Activated CD4-positive, CD25-positive, alpha-beta regulatory T cell treated with anti-CD3 and anti-CD28 coated beads, Interleukin-2, amount 50 U/mL, for 24 hours (primary cell): ENCODE results near the gene CYFIP1.
"Not testable (repeated sequence)": the region's sequence is repeated elsewhere in the genome, so short reads cannot be mapped to it uniquely, and the experiment has no call there.

Experiments used
- ATAC-seq, 2 donors: fragments of 150-1000 bp; cut with Tn5 transposase; one replicate each; pipeline ENCODE4 v1.10.0; 2021; ENCODE audit warnings: mild to moderate bottlenecking in 1 of 2, moderate library complexity in 1 of 2

The CYFIP1 gene

DNA sequence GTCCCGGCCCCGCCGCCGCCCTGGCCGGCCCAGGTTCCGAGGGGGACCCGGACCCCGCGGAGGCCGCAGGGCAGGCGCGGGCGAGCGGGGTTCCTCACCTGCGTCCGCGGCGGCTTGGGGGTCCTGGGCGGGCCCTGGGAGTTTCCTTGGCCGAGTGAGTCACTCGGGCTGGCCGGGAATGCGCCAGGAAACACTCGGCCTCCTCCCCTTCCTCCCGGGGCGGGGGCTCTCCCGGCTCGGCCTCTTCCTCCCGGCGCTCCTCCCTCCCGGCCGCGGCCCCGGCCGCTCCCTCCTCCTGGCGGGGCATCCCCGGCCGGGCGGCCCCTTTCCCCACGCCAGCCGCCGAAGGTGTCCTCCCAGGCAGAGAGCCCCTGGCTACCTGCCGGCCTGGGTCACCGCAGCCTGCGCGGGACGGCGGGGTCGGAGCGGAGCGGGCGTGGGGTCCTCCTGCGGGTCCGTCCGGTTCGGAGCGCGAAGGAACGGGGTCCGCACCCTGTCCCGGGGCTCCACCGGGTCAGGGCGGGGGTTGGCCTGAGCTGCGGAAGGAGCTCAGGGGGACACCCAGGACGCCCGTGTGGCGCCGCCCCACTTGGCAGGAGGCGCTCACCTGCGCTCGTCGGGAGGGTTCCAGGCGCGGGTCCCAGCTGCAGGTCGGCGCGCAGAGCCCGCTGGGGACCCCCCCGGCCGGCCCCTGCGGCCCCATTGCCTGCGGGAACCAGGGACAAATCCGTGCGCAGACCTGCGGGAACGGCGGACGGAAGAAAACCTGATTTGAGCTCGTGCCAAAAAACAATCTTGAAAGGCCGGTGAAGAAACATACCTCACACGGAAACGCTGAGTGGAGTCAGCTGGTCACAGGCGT lies at the start of gene CYFIP1:
Gene CYFIP1 (minus strand): TSS at position 180 of the 862 bp plus-strand sequence. CDS start 33,083 bp downstream, outside the sequence.
- ATAC-seq, result peak in 1 of 2 donors; percentile 55

DNA sequence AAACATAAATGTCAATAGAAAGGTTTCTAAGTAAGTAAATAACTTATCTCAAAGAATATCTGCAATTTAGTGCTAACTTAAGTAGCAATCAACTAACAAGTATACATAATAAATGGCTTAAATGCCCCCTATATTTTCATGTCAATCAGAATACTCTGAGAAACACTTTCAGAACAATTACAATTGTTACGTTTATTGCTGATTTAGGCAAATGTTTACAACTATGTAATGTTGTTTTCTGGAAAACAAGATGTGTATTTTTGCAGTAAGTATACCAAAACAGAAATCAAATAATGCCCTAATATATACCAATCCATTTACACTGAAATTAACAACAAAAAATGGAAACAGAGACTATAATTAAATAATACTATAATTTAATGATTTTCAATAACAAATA lies 46.0 kb upstream of the CYFIP1 start:
- ATAC-seq, result no peak

DNA sequence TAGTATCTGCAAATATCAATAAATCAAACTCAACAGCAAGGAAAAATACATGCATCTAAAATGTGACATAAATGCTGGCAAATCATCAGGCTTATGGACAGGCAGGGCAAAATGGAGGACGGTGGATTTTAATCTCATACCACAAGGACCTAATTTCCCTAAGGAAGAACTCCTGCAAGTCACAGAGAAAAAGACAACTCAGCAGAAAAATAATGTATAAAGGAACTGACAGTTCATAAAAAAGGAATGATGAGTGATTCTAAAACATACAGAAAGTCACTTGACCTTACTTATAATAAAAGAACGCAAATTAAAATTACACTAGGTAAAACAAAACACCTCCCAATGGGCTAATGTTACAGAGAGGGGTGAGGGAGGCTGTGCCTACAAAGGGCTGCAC lies 42.0 kb upstream of the CYFIP1 start:
- ATAC-seq, result no peak

DNA sequence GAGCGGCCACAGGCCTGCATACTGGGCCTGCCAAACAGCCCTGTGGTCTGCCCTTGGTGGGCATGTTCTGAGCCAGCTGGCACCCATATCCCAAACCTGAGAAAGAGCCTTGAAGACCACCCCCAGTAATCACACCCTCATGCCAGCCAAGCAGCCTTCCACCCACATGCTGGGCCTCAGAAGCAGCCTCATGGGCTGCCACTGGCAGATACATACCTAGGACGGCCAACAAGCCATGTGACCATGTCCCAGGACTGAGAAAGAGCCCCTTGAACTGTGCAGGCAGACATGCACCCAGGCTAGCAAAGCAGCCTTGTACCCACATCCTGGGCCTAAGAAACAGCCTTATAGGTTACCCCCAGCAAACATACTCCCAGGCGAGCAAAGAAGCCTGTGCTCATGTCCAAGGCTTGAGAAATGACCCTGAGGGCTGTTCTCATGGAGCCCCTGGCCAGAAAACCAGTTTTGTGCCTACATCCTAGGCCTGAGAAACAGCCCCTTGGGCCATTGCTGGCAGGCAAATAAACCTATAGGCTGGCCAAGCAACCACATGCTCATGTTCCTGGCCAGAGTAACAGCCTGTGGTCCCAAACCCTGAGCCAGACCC lies 34.3 kb upstream of the CYFIP1 start:
- no peak for ATAC-seq

DNA sequence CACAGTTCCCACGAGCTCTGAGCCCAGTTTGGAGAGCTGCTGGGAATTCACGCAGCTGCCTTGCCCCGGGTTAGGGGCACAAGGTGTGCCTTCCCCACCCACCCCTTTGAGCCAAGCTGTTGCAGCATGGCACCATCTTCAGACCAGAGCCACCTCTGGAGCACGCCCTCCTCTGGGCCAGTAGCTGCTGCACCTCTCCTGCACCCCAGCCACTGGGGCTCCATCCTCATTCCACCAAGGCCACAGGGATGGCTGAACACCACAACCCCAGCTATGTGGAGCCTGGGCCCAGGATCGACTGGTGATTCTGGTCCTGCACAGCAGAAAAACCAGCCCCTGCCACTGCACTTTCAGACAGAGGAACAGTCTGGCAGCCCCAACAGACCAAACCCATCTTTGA lies 33.5 kb upstream of the CYFIP1 start:
- ATAC-seq, result no peak

DNA sequence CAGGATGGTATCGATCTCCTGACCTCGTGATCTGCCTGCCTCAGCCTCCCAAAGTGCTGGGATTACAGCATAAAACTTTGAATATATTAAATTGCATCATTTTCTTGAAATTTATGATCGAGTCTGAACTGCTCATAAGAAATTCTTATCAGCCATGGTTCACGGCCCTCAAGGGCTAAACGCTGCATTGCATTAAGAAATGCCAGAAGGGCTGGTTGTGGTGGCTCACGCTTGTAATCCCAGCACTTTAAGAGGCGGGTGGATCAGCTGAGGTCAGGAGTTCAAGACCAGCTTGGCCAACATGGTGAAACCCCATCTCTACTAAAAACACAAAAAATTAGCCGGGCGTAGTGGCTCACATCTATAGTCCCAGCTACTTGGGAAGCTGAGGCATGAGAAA lies 32.4 kb upstream of the CYFIP1 start:
- ATAC-seq, result not testable (repeated sequence)

DNA sequence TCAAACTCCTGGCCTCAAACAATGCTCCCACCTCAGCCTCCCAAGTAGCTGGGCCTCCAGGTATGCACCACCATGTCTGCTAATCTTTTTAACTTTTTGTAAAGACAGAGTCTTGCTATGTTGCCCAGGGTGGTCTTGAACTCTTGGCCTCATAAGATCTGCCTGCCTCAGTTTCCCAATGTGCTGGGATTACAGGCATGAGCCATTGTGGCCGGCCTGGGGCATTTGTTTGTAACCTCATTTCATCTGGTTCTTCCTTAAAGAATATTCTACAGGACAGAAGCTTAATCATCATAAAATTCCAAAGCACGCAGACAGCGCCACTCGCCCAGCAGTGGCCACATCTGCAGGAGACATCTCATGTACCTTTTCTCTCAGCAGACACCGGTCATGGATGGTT lies 23.6 kb upstream of the CYFIP1 start:
- no peak for ATAC-seq

DNA sequence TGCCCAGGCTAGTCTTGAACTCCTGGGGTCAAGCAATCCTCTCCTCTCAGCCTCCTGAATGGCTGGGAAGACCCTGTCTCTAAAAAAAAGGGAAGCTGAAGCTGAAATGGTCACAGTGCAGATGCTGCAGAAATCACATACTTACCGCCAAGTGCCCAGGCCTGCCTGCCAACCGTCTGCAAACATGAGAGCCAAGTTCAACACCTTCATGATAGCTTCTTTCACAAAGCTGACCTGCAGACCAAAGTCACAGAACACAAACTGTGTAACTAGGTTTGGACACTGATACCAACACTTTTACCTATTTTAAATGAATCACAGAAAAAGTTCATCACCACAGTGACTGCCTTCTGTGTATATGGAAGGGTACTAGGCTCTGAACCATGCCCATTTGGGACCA lies 22.8 kb upstream of the CYFIP1 start:
- ATAC-seq, result no peak

DNA sequence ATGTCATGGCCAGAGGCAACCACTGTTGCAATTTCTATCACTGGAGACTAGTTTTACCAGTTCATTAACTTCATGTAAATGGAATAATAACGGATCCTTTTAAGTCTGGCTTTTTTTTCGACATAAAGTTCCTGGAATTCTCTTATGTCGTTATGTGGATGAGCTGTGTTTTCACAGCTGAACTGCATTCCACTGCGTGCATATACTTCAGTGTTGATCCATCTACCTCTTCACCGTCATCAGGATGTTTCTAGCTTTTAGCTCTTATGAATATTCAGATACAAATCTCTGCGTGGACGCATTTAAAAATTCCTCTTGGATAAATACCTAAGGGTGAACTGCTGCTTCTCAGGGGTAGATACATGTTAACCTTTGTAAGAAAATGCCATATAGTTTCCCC lies 15.6 kb upstream of the CYFIP1 start:
- no peak for ATAC-seq

DNA sequence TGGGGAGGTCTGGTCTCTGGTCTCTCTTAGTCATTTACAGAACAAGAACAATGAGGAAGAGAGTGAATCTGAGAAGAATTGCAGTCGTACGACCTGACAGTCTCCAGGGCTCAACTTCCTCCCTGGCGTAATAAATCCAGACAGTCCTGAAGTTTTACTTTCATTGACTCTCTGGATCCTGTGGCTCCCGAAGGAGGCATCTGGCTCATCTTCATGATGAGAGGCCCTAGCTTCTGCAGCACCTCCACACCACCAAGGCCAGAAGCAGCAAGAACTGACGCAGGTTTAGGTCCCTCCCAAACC lies 11.8 kb upstream of the CYFIP1 start:
- no peak for ATAC-seq

DNA sequence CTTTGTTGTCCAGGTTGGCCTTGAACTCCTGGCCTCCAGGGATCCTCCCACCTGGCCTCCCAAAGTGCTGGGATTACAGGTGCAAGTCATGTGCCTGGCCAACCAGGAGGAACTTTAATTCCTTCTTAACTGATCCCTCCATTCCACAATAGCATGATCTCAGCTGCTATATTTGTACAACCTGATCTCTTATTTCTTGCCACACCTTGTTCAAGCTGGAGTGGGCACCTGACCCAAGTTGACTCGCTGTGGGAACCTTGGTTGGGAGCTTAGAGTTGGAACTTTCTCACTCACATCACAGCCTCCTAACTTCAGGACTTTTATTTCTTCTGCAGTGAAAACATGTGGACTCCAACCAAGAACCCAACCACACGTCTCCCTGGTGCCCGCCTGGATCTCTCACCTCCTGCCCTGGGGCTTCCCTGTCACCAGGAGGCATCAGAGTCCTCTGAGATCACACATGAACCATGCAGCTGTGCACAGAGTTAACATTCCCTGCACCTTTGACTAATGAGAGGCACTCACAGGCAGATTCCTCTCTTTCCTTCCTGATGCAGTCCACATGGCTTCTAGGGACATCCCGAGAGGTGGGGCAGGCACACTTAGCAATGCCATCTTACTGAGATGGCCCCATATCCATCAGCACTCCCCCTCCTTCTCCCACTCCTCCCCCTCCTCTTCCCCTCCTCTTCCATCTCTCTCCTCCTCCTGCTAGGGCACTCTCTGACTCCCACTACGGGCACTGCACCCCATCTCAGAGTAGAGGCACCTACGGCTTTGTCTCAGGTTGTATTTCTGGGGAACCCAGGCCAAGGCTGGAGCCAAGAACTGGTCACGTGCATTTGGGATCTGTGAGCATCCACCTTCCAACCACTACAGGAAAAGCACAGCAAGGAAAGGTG lies 9.7 kb upstream of the CYFIP1 start:
- no peak for ATAC-seq

DNA sequence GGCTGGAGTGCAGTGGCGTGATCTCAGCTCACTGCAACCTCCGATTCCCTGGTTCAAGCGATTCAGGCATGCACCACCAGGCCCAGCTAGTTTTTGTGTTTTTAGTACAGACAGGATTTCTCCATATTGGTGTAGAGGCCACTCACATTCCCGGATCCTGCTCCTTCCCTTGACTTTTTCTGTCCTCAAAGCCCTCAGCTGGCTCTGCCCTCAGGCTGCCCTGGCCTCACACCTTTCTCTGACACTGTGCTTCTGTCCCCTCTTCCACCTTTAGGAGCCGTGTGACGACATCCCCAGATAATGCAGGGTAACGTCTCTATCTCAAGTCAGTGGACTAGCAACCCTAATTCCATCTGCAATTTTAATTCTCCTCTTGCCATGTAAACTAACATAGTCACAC lies 8.6 kb upstream of the CYFIP1 start:
- no peak for ATAC-seq

DNA sequence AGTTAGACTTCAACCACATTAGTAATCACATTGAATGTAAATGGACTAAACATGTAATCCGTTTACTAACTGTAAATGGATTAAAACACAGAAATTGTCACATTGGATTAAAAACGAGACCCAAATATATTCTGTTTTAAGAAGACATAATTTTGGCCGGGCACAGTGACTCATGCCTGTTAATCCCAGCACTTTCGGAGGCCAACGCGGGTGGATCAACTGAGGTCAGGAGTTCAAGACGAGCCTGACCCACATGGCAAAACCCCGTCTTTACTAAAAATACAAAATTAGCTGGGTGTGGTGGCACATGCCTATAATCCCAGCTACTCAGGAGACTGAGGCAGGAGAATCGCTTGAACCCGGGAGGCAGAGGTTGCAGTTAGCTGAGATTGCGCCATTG lies 1.8 kb upstream of the CYFIP1 start:
- not testable (repeated sequence) for ATAC-seq

DNA sequence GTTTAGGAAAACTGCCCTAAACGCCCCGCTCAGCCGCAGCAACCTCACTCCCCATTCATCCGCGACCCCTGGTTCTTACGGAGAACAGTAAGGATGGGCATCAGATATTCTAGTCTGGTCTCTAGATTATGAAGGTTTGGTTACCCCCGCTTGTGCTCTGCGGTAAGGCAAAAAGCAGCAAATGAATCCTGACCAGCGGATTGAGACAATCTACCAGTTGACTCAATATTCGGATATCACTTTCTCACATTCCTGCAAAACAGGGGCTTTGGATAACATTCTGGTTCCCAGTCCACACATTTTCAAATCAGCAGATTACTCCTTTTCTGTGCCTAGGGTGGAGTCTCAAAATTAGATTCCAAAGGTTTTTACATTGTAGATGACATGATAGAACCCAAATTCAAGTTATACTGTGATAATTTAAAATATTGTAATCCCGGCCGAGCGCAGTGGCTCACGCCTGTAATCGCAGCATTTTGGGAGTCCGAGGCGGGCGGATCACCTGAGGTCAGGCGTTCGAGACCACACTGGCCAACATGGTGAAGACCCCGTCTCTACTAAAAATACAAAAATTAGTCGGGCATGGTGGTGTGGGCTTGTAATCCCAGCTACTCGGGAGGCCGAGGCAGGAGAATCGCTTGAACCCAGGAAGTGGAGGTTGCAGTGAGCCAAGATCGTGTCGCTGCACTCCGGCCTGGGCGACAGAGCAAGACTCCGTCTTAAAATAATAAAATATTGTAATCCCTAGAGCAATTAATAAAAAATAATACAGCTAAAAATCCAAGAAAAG lies 1.1 kb upstream of the CYFIP1 start:
- no peak for ATAC-seq

DNA sequence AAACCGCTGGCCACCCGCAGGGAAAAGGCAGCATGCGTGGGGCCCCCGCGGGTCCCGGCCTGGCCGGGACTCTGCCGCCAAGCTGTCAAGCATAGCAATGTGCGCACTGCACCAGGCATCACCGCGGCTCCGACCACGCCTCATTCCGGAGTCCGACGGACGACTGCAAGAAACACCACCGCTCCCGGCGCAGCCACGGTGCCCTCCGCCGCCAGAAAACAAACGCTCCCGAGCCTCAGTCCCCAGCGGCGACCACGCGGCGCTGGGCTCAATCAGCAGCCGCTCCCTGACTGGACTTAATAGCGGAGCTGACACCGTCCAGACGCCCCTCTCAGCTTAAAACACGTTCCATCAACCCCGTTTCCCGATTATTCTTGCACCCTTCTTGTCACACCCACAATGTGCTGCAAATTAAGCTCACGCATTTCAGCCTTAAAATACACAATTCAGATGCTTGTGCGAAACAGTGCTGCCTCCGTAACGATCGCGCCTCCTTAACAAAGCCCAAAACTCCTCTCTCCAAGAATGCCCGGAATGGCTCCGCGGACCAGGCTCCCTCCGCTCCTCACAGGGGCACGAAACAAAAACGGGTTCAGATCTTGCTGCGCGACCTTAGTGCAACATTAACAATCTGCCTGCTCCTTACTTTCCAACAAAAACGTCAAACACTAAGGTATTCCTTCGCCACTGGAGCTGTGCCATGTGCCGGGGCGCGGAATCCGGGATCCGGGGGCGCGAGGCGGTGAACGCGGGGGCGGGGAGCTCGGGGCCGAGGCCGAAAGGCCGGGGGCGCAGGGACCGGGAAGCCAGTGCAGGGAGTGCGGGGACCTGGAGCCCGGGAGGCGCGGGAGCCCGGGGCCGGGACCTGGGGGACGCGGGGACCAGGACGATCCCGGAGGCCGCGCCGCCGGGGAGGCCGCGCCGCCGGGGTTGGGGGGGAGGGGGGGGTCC lies 655 bp downstream of the CYFIP1 start:
- ATAC-seq, result peak; percentile 39 to 51

DNA sequence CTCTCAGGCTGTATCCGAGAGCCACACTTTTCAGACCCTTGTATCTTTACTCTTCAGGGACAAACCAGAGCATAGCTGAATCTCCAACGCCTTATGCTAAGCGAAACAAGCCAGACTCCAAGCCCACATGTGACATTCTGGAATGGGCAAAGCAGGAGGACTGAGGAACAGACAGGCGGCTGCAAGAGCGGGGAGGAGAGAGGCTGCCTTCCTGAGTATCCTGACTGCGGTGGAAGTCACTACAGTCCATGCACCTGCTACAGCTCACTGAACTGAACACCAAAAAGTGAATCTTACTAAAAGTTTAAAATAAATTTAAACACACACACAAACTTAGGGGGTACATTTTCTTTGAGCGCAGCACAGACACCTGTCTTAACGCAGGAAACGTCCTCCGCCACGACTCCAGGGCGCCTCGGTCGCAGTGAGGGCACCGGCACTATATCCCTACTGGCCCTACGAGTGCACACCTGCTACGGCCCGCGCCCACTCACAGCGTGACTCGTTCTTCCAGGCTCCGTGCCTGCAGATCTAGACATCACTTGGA lies 1.4 kb downstream of the CYFIP1 start:
- ATAC-seq, result peak; percentile 7 to 44

DNA sequence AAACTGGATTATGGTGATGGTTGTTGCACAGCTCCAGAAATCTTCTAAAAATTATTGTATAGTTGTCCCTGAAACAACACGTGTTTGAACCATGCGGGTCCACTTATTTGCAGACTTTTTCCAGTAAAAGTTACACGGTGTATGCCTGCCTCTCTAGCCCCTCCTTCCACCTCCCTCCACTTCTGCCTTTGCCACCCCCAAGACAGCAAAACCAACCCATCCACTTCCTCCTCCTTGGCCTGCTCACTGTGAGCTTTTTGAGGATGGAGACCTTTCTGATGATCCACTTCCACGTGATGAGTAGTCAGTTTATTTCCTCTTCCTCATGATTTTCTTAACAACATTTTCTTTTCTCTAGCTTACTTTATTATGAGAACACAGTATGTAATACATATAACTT lies 5.4 kb downstream of the CYFIP1 start:
- ATAC-seq, result no peak

DNA sequence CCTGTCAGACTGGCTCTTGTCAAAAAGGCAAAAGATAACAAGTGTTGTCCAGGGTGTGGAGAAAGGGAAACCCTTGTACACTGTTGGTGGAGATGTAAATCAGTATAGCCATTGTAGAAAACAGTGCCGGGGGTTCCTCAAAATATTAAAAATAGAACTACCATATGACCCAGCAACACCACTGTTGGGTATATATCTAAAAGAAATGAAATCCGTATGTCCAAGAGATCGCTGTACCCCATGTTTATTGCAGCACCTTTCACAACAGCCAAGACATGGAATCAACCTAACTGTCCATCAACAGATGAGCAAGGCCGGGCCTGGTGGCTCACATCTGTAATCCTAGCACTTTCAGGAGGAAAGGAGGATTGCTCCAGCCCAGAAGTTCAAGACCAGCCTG lies 6.2 kb downstream of the CYFIP1 start:
- no peak for ATAC-seq

DNA sequence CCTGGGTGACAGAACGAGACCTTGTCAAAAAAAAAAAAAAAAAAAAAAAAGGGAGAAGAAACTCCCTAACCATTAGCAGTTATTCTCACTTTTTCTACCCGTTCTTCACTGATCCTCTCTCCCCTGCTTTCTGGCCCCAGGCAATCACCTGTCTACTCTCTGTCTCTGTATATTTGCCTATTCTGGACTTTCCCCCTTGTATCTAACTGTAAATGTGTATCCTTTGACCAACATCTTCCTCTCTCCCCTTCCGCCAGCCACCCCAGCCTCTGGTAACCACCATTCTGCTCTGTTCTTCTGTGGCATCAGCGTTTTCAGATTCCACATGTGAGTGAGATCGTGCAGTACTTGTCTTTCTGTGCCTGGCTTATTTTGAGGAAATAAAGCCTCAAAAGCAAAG lies 6.9 kb downstream of the CYFIP1 start:
- no peak for ATAC-seq

DNA sequence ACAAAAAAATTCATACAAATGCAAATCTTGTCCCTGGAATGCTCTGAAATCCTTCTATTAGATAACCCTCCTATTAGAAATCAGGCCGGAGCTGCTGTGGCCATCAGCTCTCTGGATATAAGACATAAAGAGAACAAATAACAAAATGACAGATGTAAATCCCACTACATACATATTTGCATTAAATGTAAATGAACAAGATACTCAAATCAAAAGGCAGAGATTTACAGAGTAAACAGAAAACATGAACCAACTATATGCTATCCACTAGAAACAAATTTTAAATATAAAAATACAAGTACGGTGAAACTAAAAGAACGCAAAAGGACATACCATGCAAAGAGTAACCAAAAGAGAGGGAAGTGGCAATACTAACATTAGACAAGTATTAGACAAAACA lies 10.7 kb downstream of the CYFIP1 start:
- no peak for ATAC-seq

DNA sequence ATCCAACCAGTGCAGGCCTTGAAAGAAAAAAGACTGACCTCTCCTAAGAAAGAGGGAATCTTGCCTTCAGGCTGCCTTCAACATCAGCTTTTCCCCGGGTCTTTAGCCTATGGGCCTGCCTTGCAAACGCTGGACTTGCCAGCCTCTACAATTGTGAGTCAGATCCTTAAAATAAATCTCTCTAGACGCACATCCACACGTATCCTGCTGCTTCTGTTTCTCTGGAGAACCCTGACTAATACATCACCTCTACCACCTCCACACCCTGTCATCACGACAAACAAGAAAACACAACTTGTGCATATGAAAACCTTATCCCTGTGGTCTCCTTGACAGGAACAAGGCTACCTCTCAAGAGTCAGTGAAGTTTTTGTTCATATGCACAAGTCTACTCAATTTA lies 11.8 kb downstream of the CYFIP1 start:
- ATAC-seq, result no peak
